H9 (cell line): ENCODE data around the gene PPP1R13L. TPM values are rescaled to one million over a fixed set of nuclear protein-coding genes. Genes with fewer than 3 reads are reported as not detected.

Source experiments
- DNase-seq: peaks from one replicate; pipeline ENCODE4 v3.0.0-alpha.2; 2017
- H2AFZ ChIP-seq: one replicate; pipeline ENCODE4 v1.6.1; 2013; ENCODE audit warnings: mild to moderate bottlenecking, low read length, control low read depth, moderate library complexity
- H2AK5ac ChIP-seq: 2 replicates; pipeline ENCODE4 v1.6.1; 2013; ENCODE audit warnings: low read length, control low read depth, mixed read lengths; ENCODE audit not compliant: insufficient read length
- H2BK120ac ChIP-seq: one replicate; pipeline ENCODE4 v1.6.1; 2013; ENCODE audit warnings: low read depth, mild to moderate bottlenecking, low read length, control low read depth, inconsistent platforms; ENCODE audit not compliant: poor library complexity, severe bottlenecking
- H2BK12ac ChIP-seq: 2 replicates; pipeline ENCODE4 v1.6.1; 2013; ENCODE audit warnings: low read length, control low read depth, mixed read lengths, low read depth; ENCODE audit not compliant: insufficient read length
- H2BK15ac ChIP-seq: 2 replicates; pipeline ENCODE4 v1.6.1; 2013; ENCODE audit warnings: low read depth, low read length, control low read depth
- H2BK20ac ChIP-seq: one replicate; pipeline ENCODE4 v1.6.1; 2013; ENCODE audit warnings: low read depth, mild to moderate bottlenecking, low read length, control low read depth, inconsistent platforms; ENCODE audit not compliant: poor library complexity, severe bottlenecking
- H2BK5ac ChIP-seq: 2 replicates; pipeline ENCODE4 v1.6.1; 2013; ENCODE audit warnings: low read length, control low read depth, mixed read lengths; ENCODE audit not compliant: insufficient read length
- H3K14ac ChIP-seq: 2 replicates; pipeline ENCODE4 v1.6.1; 2013; ENCODE audit warnings: low read length, control low read depth; ENCODE audit not compliant: insufficient read depth
- H3K18ac ChIP-seq: 2 replicates; pipeline ENCODE4 v1.6.1; 2013; ENCODE audit warnings: low read depth, mild to moderate bottlenecking, mixed read lengths, low read length, control low read depth; ENCODE audit not compliant: insufficient read length
- H3K23ac ChIP-seq: 2 replicates; pipeline ENCODE4 v1.6.1; 2013; ENCODE audit warnings: low read length, control low read depth, mixed read lengths, low read depth; ENCODE audit not compliant: insufficient read length
- H3K23me2 ChIP-seq: 2 replicates; pipeline ENCODE4 v1.6.1; 2013; ENCODE audit warnings: low read depth, mild to moderate bottlenecking, mixed read lengths, low read length, control low read depth; ENCODE audit not compliant: insufficient read length, poor library complexity, severe bottlenecking
- H3K27ac ChIP-seq: 2 replicates; pipeline ENCODE4 v1.5.1; 2013; ENCODE audit warnings: low read length, control low read depth, mixed read lengths, low read depth; ENCODE audit not compliant: insufficient read length
- H3K27me3 ChIP-seq: 2 replicates; pipeline ENCODE4 v1.6.1; 2013; ENCODE audit warnings: low read length, control low read depth, inconsistent platforms; ENCODE audit not compliant: insufficient read depth
- H3K4ac ChIP-seq: 2 replicates; pipeline ENCODE4 v1.6.1; 2013; ENCODE audit warnings: low read depth, mild to moderate bottlenecking, control low read depth, inconsistent platforms, low read length, moderate library complexity
- H3K4me1 ChIP-seq: 2 replicates; pipeline ENCODE4 v1.6.1; 2013; ENCODE audit warnings: low read length, control low read depth, inconsistent platforms; ENCODE audit not compliant: insufficient read depth
- H3K4me2 ChIP-seq: 2 replicates; pipeline ENCODE4 v1.6.1; 2013; ENCODE audit warnings: low read length, control low read depth, mixed read lengths; ENCODE audit not compliant: insufficient read length, insufficient read depth
- H3K56ac ChIP-seq: 2 replicates; pipeline ENCODE4 v1.6.1; 2013; ENCODE audit warnings: low read depth, mild to moderate bottlenecking, mixed read lengths, low read length, control low read depth; ENCODE audit not compliant: insufficient read length
- H3K79me1 ChIP-seq: 2 replicates; pipeline ENCODE4 v1.6.1; 2013; ENCODE audit warnings: low read depth, mild to moderate bottlenecking, moderate library complexity, low read length, control low read depth, inconsistent platforms; ENCODE audit not compliant: insufficient read depth, poor library complexity, severe bottlenecking
- H3K79me2 ChIP-seq: 2 replicates; pipeline ENCODE4 v1.6.1; 2013; ENCODE audit warnings: low read length, control low read depth, inconsistent platforms; ENCODE audit not compliant: insufficient read depth
- H3K9ac ChIP-seq: 2 replicates; pipeline ENCODE4 v1.6.1; 2013; ENCODE audit warnings: low read length, control low read depth, mixed read lengths; ENCODE audit not compliant: insufficient read length; ENCODE audit errors: extremely low read depth
- H3K9me3 ChIP-seq: one replicate; pipeline ENCODE4 v1.6.1; 2013; ENCODE audit warnings: low read depth, low read length, inconsistent platforms; ENCODE audit not compliant: control insufficient read depth
- H3T11ph ChIP-seq: one replicate; pipeline ENCODE4 v1.6.1; 2013; ENCODE audit warnings: mild to moderate bottlenecking, low read length, control low read depth, inconsistent platforms
- H4K20me1 ChIP-seq: one replicate; pipeline ENCODE4 v1.6.1; 2013; ENCODE audit not compliant: control insufficient read depth, insufficient read length, insufficient read depth
- H4K5ac ChIP-seq: 2 replicates; pipeline ENCODE4 v1.6.1; 2013; ENCODE audit warnings: low read depth, mild to moderate bottlenecking, mixed read lengths, low read length, control low read depth; ENCODE audit not compliant: insufficient read length
- H4K8ac ChIP-seq: replicated peaks from 2 replicates; pipeline ENCODE4 v1.6.1; 2013; ENCODE audit warnings: low read length, control low read depth, mixed read lengths, low read depth; ENCODE audit not compliant: insufficient read length
- H4K91ac ChIP-seq: 2 replicates; pipeline ENCODE4 v1.6.1; 2013; ENCODE audit warnings: low read depth, mild to moderate bottlenecking, moderate library complexity, mixed read lengths, low read length, control low read depth; ENCODE audit not compliant: insufficient read length
- H3K27ac Mint-ChIP-seq, 3 experiments: 2 replicates in 2 of 3; 3 replicates in 1 of 3; pipeline ENCODE4 v1.8.0; 2020 to 2021; ENCODE audit warnings: mixed read lengths in 3 of 3, mild to moderate bottlenecking in 1 of 3, moderate library complexity in 1 of 3
- H3K27me3 Mint-ChIP-seq: 2 replicates; pipeline ENCODE4 v1.8.0; 2021; ENCODE audit warnings: low read depth, mild to moderate bottlenecking, moderate library complexity, mixed read lengths
- H3K36me3 Mint-ChIP-seq, 3 experiments: 2 replicates in 2 of 3; 3 replicates in 1 of 3; pipeline ENCODE4 v1.8.0; 2020 to 2021; ENCODE audit warnings: low read depth in 3 of 3, mixed read lengths in 3 of 3; ENCODE audit not compliant: insufficient read depth in 1 of 3
- H3K4me1 Mint-ChIP-seq, 2 experiments: 2 replicates each; pipeline ENCODE4 v1.8.0; 2020; ENCODE audit warnings: mixed read lengths in 2 of 2
- H3K4me3 Mint-ChIP-seq, 2 experiments: 2 replicates in 1 of 2; 3 replicates in 1 of 2; pipeline ENCODE4 v1.8.0; 2020 to 2021; ENCODE audit warnings: mild to moderate bottlenecking in 2 of 2, mixed read lengths in 2 of 2, moderate library complexity in 1 of 2
- H3K9me3 Mint-ChIP-seq, 2 experiments: 2 replicates in 1 of 2; 3 replicates in 1 of 2; pipeline ENCODE4 v1.8.0; 2020; ENCODE audit warnings: mild to moderate bottlenecking in 2 of 2, mixed read lengths in 2 of 2, moderate library complexity in 1 of 2
- CTCF ChIP-seq: fragments of 200-600 bp; sonication (generic); conservative IDR thresholded peaks from 3 replicates; pipeline ENCODE4 v1.8.0; 2021; ENCODE audit warnings: antibody characterized with exemption, mild to moderate bottlenecking
- WGBS: extraction: QIAGEN DNeasy Blood & Tissue Kit; methylation state at CpG from one replicate; pipeline ENCODE4 v1.1.7; 2013; ENCODE audit warnings: missing lambda C conversion rate, low lambda C conversion rate, mixed read lengths; ENCODE audit not compliant: insufficient read length; ENCODE audit errors: extremely low coverage; 5-methylcytosine and 5-hydroxymethylcytosine counted together
- total RNA-seq: library from RNA; stranded (reverse); gene quantifications from 2 replicates; pipeline ENCODE4 v1.2.1, GENCODE V29; 2021

PPP1R13L gene
- total RNA-seq, 1 experiment from 2014 or later: 42.6 TPM

- no peak for DNase-seq
- no peak overlapping the region for H2BK120ac ChIP-seq
- Mint-ChIP-seq H3K27me3 (no peaks in the 10 kb centered on the region), H3K4me3 (no peak overlapping the region), H3K27ac (no peak overlapping the region), H3K9me3 (no peaks in the 10 kb centered on the region), H3K36me3 (peaks cover 30 to 59% (median 53%) of the 10 kb centered on the region in 3 experiments), H3K4me1 (peaks cover 4 to 7% of the 10 kb centered on the region in 2 experiments)
- H3K4ac ChIP-seq: no peak overlapping the region
- no peak overlapping the region for H4K91ac ChIP-seq
- no peak overlapping the region for H2AFZ ChIP-seq
- no peak overlapping the region for H2BK5ac ChIP-seq
- H3K27ac ChIP-seq: no peak overlapping the region
- H3K9ac ChIP-seq: no peak overlapping the region
- no peaks in the 10 kb centered on the region for H3K23me2 ChIP-seq
- no peak overlapping the region for H3T11ph ChIP-seq
- H3K4me1 ChIP-seq: peaks cover 4% of the 10 kb centered on the region; the same call in 1 of the 2 replicates
- H2BK15ac ChIP-seq: no peak overlapping the region
- H3K14ac ChIP-seq: no peak overlapping the region
- no peaks in the 10 kb centered on the region for H4K20me1 ChIP-seq
- H4K5ac ChIP-seq: no peak overlapping the region
- H3K27me3 ChIP-seq: no peaks in the 10 kb centered on the region
- no peak overlapping the region for H3K18ac ChIP-seq
- H3K9me3 ChIP-seq: no peaks in the 10 kb centered on the region
- H3K4me2 ChIP-seq: no peak overlapping the region
- no peaks in the 10 kb centered on the region; the same call in 1 of the 2 replicates for H3K79me2 ChIP-seq
- H2AK5ac ChIP-seq: no peak overlapping the region
- H3K23ac ChIP-seq: no peak overlapping the region
- H3K79me1 ChIP-seq: peaks cover 3% of the 10 kb centered on the region
- H2BK12ac ChIP-seq: no peak overlapping the region
- no peak overlapping the region for H3K56ac ChIP-seq
- WGBS: no CpG with 5 or more reads among the region's 12 CpGs
- no peak overlapping the region for H4K8ac ChIP-seq
- H2BK20ac ChIP-seq: no peak overlapping the region
- TF ChIP-seq CTCF: no peak
Measured at GRCh38 chr19:45364696-45365095, 40.2 kb downstream of the PPP1R13L start.
